ENCODE results near the gene SMIM23.
A peak's percentile ranks its signal among the peaks of the same experiment; 100 is the strongest.
"Not testable (repeated sequence)": the region's sequence is repeated elsewhere in the genome, so short reads cannot be mapped to it uniquely, and the experiment has no call there.

Gene SMIM23

DNA sequence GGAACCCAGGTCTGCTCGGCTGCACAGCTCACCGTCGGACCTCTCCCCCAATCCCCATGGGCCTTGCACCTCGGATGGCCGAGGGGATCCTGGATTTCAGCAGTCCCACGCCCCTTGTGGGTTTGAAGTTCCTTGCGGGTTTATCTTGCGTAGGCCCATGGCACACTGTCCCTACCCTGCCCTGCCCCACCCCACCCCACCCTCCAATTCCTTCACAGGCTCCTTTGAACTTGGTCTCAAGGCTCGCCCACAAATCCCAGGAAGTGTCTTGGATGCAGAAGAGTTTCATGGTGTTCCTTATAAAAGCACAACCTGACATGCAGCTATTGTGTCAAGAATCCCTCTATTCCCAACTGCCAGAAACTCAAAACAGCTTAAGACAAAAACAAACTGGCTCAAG, 11.2 kb upstream of the SMIM23 start:
- no peak for DNase-seq

DNA sequence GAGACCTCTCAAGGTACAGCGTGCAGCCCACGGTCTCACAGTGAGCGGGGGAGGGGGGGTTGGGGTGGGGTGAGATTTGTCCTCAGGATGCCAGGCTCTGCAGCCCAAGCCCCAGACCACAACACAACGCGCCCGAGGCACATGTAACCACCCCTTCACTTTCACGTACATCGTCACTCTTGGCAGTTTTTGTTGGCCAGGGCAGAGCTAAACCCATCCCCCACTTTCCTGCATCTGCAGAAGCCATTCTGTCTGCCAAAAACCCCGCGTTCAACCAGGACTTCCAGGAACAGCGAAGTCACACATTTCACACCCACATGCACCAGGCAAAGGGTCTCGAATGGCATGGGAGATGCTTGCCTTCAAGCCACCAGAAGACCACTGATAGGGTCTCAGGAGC, 9.4 kb upstream of the SMIM23 start:
- DNase-seq, result no peak

DNA sequence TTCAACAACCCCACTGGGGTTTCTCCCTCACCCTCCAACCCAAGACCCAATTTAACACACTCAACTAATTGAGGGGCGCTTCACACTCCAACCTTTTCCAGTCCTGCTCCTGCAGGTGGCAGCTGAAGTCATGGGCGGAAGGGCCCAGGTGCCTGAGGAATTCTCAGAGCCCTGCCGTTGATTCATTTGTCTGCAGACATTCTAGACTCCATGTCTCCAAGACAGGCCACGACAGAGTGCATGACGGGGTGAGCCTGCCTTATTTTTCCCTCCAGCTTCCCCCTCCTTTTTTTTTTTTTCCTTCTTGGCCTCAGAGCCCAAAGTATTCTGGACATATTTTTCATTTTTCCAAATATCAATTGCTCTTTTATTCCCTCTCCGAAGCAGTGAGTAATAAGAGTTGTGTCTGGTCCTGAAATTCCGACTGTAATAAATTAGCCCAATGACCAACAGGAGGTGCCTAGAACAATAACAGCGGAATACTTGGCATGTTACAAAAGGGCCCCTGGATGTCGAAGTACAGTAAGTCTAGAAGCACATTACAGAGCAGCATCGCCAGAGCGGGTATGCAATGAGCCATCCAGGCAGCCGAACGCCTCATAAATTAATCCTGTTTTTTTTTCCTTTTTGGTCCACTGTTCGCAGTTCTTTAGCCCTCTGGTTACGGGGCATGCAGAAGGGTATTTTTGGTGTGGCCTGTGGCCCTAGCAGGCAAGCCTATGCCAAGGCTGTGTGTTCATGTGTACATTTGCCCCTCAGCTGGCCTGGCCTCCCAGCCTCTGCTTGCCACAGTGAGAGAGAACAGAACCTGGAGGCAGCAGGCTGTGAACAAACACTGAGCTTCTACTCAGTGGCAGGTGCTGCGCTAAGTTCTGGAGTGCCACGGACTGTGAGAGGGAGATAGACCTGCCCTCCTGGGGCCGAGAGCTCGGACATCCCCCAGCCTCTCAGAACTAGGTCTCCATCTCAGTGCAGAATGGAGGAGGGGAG, 8.6 kb upstream of the SMIM23 start:
- peak; percentile 51 for DNase-seq

DNA sequence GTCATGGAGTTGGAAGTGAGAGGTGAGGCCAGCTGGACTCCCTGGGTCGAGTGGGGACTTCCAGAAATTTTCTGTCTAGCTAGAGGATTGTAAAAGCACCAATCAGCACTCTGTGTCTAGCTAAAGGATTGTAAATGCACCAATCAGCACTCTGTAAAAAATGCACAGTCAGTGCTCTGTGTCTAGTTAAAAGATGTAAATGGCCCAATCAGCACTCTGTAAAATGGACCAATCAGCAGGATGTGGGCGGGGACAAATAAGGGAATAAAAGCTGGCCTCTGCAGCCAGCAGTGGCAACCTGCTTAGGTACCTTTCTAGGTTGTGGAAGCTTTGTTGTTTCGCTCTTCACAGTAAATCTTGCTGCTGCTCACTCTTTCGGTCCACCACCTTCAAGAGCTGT, 3.9 kb upstream of the SMIM23 start:
- not testable (repeated sequence) for DNase-seq

DNA sequence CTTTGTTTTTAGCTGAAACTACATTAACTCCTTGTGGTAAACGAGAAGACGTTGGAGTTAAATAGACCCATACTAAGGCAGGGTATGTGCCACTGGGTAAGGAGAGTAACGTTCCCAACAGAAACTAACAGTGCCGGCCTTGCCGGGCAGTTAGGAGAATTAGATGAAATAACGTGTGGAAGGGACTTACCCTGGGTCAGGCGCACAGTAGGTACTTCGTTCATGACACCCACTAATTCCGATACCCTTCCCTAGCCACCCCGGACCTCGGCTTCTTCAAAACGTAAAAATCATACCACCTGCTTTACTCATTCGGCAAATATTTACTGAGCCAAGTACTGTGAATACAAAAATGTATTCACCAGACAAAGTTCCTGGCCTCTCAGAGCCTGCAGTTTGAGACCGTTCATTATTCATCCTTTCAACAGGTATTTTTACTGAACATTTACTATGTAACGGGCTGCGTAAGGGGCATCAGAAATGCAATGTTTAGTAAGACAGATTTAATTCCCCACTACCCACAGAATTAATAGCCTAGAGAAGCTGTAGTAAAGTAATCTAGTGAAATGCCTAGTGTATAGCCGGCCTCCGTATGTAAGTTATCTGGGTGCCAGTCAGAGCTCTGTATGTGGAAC, 3.2 kb upstream of the SMIM23 start:
- no peak for DNase-seq

DNA sequence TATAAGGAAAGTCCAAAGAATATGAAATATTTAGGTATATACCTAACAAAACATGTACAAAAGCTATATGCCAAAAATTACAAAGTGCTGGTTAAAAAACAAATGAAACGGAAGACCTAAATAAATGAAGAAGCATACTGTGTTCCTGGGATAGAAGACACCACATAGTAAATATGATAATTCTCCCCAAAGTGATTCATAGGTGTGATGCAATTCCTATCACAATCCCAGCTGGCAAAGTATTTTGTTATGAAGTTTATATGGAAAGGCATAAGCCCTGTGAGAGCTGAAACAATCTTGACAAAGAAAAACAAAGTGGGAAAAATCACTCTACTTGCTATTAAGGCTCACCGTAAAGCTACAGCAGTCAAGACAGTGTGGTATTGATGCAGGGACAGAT, 2.6 kb upstream of the SMIM23 start:
- DNase-seq, result no peak

DNA sequence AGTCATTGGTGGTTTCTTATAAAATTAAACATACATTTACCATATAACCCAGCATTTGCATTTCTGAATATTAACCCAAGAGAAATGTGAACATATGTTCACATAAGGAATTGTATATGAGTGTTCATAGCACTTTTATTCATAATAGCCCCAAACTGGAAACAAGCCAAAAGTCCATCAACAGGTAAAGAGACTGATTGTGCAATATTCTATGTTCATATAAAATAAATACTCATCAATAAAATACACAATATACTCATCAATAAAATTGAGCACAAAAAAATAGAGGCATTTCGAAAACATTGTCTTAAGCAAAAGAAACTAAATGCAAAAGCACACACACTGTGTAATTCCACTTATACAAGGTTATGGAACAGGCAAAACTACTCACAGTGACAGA, 3.7 kb downstream of the SMIM23 start:
- no peak for DNase-seq

DNA sequence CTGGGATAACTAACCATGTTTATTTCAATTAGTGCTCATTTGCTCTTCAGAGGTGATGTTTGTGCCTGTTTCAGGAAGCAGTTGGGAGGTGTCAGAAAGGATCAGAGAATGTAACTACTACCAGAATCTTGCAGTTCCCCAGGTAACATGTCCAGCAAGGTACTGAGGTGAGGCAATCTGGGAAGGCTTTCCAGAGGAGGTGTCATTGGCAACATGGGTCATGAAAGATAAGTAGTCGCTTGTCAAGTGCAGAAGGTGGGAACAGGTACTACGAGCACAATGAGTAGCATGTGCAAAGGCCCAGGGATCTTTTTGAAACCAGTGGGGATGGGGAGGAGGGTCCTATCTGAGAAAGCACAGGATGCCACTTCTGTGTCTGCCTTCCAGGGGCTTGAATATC, 4.8 kb downstream of the SMIM23 start:
- DNase-seq, result no peak

DNA sequence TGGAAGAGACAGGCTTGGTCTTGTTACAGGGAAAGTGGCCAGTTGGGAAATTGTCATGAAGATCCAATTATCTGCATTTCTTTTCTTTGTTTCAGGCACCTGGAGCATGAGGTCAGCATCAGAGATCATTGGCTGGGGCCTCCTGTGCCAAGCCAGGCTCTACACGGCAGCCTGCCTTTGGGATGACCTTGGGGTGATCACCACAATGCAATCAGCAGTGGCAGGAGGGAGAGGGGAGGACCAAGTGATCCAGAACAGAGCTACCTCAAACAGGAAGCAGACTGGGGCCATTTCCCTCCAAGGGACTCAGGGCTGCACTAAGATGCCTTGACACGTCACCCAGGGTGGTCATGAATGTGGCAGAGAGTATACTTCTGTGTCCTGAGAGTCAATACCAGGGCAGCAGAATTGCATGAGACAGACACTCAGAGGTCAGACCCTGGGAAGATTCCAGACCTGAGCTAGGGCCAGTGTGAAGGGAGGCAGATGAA, 8.9 kb downstream of the SMIM23 start:
- DNase-seq, result no peak

DNA sequence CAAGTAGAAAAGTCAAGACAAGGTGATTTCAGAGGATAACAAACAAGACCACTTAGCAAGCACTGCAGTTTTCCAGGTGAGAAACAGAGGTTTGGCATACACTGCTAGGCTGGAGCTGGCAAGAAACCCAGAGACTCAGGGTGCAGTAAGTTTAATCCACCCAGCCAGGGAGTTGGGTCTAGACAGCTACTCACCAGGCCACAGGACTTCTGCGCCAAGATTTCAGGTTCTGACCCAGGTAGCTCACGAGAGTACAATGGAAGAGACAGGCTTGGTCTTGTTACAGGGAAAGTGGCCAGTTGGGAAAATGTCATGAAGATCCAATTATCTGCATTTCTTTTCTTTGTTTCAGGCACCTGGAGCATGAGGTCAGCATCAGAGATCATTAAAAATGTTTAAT, 9.8 kb downstream of the SMIM23 start:
- DNase-seq, result no peak

DNA sequence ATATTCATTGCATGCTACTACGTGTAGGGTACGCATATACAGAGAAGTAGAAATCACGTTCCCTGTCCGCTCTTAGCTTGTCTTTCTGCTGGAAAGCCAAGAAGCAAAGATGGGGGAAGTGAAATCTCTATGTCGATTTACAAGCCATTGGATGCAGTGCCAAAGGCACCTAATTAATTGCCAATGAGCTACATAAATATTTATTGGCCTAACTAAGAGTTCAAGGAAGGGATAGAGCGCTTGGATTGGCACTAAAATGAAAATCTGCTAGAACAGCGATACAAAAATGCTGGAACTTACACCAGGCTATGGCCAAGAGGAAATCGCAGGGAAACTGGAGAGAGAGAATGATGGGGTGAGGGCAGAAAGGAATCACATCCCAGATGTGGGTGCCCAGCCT, 10.8 kb downstream of the SMIM23 start:
- DNase-seq, result no peak

DNA sequence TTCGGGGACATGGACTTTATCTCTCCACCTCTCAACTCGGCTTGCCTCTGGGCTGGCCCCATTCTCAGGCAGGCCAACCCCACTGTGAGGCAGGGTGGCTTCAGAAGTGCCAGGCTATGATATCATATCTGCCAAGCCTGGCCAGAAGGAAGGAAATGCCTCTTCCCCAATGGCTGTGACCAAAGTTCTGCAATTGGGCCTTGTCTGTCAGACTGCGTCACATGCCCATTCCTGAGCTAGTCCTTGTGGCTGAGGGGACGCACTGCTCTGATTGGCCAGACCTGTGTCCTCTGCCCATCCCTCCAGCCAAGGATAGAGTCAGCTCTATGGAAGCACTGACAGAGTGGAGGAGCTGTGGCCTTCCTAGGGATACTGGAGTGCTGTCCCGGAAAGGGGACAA, 11.9 kb downstream of the SMIM23 start:
- DNase-seq, result no peak

DNA sequence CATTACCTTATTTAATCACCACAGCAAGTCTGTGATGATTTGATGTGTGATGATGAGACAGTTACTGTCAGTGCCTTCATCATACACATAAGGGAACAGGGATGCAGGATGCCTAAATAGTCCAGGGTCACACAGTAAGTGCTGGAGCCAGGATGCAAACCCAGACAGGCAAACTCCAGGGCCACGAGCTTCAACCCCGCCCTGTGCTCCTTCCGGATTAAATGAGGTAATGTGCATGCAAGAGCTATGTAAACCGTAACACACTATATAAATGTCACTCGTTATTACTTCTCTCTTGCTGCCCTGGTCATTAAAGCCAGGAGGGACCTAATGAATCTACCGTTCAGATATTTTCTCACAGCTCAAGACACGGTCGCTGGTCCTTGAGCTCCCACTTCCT, 12.8 kb downstream of the SMIM23 start:
- no peak for DNase-seq

DNA sequence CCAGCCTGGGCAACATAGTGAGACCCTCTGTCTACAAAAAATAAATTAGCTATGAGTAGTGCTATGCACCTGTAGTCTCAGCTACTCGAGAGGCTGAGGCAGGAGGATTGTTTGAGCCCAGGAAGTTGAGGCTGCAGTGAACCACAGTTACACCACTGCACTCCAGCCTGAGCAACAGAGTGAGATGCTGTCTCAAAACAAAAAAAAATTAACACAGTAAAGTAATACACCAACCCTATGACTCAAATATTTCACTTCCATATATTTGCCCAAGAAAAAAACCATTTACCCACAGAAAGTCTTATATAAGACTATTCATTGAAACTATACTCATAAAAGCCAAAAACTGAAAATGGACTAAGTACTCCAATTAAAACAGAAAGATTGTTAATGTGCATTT, 16.2 kb downstream of the SMIM23 start:
- no peak for DNase-seq

DNA sequence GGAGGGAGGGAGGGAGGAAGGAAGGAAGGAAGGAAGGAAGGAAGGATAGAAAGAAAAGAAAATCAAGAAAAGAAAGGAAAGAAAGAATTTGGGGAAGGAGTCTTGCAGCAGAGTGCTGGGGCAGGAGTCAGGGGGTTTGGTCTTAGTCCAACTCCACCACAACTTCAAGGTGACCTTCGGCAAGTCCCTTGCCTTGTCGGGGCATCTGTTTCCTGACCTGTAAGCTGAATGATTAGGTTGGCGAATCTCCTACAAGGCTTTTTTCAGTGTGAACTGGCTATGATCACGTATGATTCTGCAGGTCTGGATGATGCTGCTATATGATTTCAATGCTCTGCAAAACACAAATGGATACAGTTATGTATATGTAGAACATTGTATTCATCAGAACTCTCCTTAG, 20.1 kb downstream of the SMIM23 start:
- no peak for DNase-seq

DNA sequence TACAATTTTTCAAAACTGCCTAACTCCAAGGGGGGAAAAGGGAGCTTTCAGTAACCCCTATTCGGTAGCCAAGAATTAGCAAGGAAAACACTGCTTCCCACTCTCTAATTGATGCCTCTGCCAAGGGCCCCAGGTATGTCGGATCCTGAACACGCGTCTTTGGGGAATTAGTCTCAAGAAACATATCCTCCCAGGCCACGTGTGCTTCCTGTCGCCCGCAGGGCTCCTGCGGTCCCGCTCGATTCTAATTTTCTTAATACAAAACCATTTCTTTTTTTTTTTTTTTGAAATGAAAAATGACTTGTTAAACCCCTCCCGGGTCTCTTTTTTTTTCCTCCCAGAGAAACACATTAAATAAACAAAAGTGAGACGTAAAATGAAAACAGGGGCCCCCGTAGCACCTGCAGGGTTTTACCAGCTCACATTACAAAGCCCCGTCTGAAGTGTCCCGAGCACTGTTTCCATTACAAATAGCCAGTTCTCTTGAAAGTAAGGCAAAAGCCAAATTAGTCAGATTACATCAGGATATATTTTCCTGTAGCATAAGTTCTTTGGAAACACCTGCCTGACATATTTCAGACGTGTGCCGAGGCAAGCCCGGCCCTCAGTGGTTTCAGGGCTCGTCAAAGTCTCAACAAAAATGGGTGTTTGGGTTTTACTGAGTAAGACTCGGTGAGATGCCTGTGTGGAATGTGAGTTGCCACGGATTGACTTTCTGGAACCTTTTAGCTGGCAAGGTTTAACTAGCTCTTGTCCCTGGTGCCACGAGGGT, 21.5 kb downstream of the SMIM23 start:
- no peak for DNase-seq

DNA sequence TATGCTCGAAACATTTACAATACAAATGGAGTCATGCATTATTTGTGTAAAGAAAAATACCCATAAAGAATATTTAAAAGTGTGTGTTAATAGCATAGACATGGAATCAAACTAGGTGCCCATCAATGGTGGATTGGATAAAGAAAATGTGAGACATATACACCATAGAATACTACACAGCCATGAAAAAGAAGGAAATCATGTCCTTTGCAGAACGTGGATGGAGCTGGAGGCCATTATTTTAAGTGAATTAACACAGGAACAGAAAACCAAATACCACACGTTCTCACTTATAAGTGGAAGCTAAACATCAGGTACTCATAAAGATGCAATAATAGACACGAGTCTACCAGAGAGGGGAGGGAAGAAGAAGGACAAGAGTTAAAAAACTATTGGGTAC, 22.8 kb downstream of the SMIM23 start:
- DNase-seq, result no peak

DNA sequence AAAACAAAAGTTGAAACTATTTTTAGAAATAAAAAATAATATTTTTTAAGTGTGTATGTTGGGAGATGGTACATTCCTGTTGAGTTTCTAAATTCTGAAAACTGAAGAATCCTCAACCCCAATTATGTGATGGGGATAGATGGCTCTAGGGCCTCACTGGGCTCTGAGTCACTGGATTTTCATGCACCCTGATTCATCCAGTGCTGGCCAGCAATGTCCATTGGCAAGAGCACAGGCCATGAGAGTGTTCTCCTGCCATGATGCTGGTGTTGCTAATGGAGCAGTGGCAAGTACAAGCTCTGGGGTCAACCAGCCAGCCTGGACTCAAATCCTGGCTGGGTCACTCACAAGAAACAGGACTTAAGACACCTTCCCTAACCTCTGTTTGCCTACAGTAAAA, 23.3 kb downstream of the SMIM23 start:
- DNase-seq, result no peak

DNA sequence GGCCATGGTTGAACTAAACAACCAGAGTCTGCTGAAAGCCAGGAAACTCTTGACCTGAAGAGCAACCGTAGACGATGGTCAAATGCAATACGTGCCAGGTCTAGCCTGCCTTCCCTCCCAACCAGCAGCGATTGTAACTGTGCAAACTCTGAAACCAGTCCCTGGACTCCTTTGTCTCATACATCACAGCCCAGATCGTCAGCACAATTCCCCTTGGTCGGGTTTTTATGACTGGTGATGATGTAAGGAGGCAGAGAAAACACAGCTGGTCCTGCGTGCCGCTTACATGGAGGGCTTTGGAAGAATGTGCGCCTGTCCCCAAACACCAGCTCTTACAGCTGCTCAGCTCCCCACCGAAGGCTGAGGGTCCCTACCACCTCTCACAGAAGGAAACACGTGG, 24.6 kb downstream of the SMIM23 start:
- DNase-seq, result no peak

DNA sequence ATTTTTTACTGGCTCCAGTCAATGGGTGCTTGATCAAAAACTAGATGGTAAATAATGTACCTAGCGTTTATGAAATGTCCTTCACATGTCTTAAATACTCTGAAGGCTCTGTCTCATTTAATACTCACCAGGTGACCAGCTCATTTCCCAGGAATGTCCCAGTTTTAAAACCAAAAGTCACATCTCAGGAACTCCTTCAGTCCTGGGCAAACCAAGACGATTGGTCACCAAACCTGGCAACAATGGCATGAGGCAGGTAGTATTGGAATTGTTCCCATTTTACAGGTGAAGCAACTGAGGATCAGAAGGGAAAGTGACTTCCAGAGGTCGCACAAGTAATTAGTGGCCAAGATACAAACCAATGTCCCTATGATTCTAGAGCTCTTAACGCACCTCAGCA, 27.7 kb downstream of the SMIM23 start:
- DNase-seq, result no peak

DNA sequence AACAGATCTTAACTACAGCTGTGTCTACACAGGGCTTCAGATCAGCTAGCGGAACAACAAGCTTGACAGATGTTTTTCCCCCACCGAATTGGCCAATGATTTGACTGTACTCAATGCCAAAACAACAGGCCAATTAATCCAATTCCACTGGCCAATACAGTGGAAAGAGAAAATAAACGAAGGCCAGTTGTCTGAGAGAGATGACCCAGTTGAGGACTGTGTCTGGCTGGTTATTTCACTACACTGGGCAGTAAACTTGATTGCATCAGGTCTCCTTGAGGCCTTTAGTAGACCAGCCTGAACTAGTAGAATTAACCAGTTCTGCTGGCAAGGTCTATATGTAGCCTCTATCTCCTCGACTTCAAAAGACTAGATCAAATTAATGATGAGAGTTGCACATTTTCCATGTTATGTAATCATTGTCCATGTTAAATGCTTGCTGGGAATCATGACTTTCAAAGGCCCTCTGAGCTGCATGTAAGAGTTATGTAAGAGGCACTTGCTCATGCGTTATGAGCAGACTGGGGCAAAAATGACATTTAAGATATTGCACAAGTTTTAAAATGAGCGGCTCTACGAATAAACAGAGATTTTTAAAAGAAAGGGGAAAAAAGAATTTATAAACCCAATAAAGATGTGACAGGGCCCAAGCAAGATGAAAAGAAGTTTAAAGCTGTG, 28.3 kb downstream of the SMIM23 start:
- DNase-seq, result no peak

DNA sequence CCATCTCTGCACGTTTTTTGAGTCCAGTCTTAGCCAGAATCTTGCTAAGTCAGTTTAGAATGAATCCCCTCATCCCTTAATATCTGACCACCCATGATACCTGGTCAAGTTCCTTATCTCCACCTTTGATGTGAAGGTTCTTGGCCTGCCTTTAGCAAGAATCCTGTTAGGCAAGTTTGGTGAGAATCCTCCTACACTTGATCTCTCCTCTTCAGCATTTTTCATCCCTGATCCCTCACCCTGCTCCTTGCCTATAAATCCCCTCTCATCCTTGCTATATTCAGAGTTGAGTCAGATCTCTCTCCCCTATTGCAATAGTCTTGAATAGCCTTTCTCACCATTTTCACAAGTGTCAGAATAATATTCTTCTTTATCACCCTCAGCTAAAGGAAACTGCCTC, 31.0 kb downstream of the SMIM23 start:
- DNase-seq, result no peak

DNA sequence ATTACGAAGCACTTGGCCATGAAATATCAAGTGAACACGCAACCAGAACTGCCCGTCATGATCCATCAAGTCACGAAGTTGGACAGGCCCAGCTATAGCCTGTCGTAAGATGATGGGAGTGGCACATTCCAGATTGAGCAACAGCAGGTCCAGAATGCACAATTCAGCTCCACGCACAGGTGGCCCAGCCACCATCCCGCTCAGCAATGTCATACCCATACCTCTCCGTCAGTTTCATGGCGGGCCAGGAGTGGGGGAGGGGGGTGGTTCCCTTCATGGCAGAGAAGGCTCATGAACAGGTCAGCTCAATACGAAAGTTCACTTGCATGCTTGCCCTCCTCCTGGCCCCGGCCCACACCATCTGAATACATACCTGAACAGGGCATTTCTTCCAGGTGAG, 34.9 kb downstream of the SMIM23 start:
- no peak for DNase-seq

All from kidney glomerular epithelial cell (primary cell).